HG02943 (cell line): ENCODE data around the gene LCE4A.

Experiments
- ATAC-seq: cut with Tn5 transposase; IDR thresholded peaks from one replicate; pipeline ENCODE4 v1.9.1; 2021; ENCODE audit warnings: mild to moderate bottlenecking, low read depth, moderate library complexity; ENCODE audit not compliant: unreplicated experiment

The LCE4A gene

GRCh38 chr1:152745289-152745704 lies 37.3 kb downstream of the LCE4A start:
- ATAC-seq = no peak

GRCh38 chr1:152745765-152746444 lies 37.9 kb downstream of the LCE4A start:
- ATAC-seq = no peak

- ATAC-seq = no peak
Observed at GRCh38 chr1:152747831-152748230, 39.9 kb downstream of the LCE4A start.

DNA sequence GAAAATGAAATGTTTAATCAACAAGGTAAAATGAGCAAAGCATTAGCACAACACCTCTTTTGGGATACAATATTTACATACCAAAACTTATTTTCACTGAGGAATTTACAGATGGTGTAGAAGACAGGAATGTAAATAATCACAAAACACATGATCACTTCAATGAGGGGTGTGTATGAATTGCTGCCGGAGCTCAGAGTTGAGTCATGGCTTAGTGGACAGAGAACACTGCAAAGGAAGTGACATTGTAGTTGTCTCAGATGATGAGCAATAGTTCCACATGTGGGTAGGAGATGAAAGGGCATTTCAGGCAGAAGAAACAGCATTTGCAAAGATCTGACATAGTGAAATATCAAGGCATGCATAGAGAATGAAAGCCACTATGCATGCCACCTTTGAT lies 44.3 kb downstream of the LCE4A start:
- ATAC-seq = no peak

DNA sequence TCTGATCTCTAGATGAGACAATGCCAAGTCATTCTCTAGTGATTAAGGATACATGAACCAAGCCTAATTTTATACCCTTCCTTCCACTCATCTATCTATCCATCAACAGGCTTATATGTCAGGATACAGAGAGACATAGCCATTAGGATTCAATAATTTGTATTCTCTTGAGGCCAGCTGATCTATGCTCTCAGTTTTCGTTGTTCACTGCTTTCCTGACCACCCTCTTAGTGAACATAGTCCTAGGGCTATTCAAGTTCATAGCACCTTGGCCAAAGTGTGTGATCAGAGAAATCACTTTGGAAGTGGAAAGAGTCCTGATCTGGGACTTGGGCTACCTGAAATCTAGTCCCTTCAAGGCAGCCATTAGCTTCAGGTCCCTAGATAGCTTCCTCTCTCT lies 45.6 kb downstream of the LCE4A start:
- no peak for ATAC-seq

DNA sequence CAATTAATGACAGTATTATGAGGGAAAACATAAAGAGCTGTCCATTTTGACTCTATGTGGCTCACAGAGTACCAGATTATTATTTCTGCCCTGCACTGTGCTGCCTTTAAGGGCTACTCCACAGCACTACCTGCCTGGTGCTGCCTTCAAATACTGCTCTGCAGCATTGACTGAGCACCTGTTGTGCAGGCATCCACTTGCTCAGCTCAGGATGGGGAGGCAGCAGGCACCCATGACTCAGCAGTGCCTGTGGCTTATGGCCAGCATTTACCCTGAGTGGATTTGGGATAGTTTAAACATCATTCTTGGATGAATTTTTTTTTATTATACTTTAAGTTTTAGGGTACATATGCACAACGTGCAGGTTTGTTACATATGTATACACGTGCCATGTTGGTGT lies 48.9 kb downstream of the LCE4A start:
- no peak for ATAC-seq

- no peak for ATAC-seq
Observed at GRCh38 chr1:152757747-152758146, 49.8 kb downstream of the LCE4A start, which contains the start of gene KPRP. TSS of gene KPRP (plus strand) at chr1:152758025. CDS start at chr1:152759589, 1,564 bp downstream.

GRCh38 chr1:152758636-152759035 lies 50.7 kb downstream of the LCE4A start:
- no peak for ATAC-seq
